Endothelial cell of umbilical vein (primary cell): ENCODE data around the gene KLHL30. TPM values are rescaled to one million over a fixed set of nuclear protein-coding genes. Genes with fewer than 3 reads are reported as not detected.

Experiments
- BruUV-seq: library from RNA; stranded (reverse); fragments of 400-500 nt; replicated peaks from 2 replicates; lab custom pipeline; 2021; lab: Mats Ljungman, UMichigan
- CTCF ChIA-PET: fragments of 300-600, 350-600 bp; sonication (Branson Sonifier 250); formaldehyde crosslinking; loops from one replicate; lab custom pipeline; 2021; ENCODE audit warnings: antibody characterized with exemption, inconsistent platforms; lab: Charles Lee
- POLR2A ChIA-PET: fragments of 300-600, 350-600 bp; sonication (Branson Sonifier 250); formaldehyde crosslinking; loops from one replicate; lab custom pipeline; 2021; ENCODE audit warnings: antibody characterized with exemption, inconsistent platforms; lab: Charles Lee
- DNase-seq: peaks from one replicate; pipeline ENCODE4 v3.0.0-alpha.2; 2011; ENCODE audit warnings: low read depth, low spot score
- FAIRE-seq: peaks from 2 replicates; lab custom pipeline; 2011; peaks lifted over from hg19 to GRCh38; lab: Jason Lieb, UNC
- H2AFZ ChIP-seq: 2 replicates; pipeline ENCODE4 v1.6.0; 2012; ENCODE audit warnings: low read depth, low read length, control low read depth, inconsistent platforms
- H3K27ac ChIP-seq: 2 replicates; pipeline ENCODE4 v1.5.1; 2011; ENCODE audit warnings: low read depth, mild to moderate bottlenecking, control low read depth, low read length, moderate library complexity; ENCODE audit not compliant: insufficient read depth
- H3K27me3 ChIP-seq, 2 experiments: 2 replicates each; pipeline versions ENCODE4 v1.6.0 to v1.6.1; 2011; ENCODE audit warnings: low read length in 2 of 2, mixed read lengths in 1 of 2; ENCODE audit not compliant: control insufficient read depth in 2 of 2, insufficient read depth in 2 of 2
- H3K36me3 ChIP-seq, 2 experiments: 2 replicates in 1 of 2; 3 replicates in 1 of 2; pipeline ENCODE4 v1.5.1; 2011; ENCODE audit warnings: low read length in 2 of 2, mild to moderate bottlenecking in 1 of 2, moderate library complexity in 1 of 2; ENCODE audit not compliant: control insufficient read depth in 2 of 2, insufficient read depth in 2 of 2; ENCODE audit errors: extremely low read depth in 1 of 2
- H3K4me1 ChIP-seq: 3 replicates; pipeline ENCODE4 v1.5.1; 2011; ENCODE audit warnings: mild to moderate bottlenecking, low read length; ENCODE audit not compliant: control insufficient read depth, insufficient read depth; ENCODE audit errors: extremely low read depth
- H3K4me2 ChIP-seq: 2 replicates; pipeline ENCODE4 v1.6.1; 2011; ENCODE audit warnings: low read length, control low read depth, mixed read lengths; ENCODE audit not compliant: insufficient read depth
- H3K4me3 ChIP-seq, 3 experiments: fragments of 200-600 bp in 1 of 3; sonication (generic), shearing (Covaris generic) in 1 of 3; replicated peaks in 1 of 3; 2 replicates each; pipeline ENCODE4 v1.5.1; 2011 to 2016; ENCODE audit warnings: control low read depth in 3 of 3, low read length in 3 of 3, mild to moderate bottlenecking in 2 of 3, inconsistent platforms in 1 of 3, low read depth in 1 of 3, moderate library complexity in 1 of 3; ENCODE audit not compliant: insufficient read depth in 1 of 3
- H3K79me2 ChIP-seq: 2 replicates; pipeline ENCODE4 v1.6.0; 2012; ENCODE audit warnings: low read length, inconsistent platforms; ENCODE audit not compliant: control insufficient read depth, insufficient read depth
- H3K9ac ChIP-seq: replicated peaks from 2 replicates; pipeline ENCODE3; 2011; ENCODE audit warnings: low read length, control low read depth; ENCODE audit not compliant: insufficient read depth; ENCODE audit errors: extremely low read depth
- H3K9me1 ChIP-seq: replicated peaks from 3 replicates; pipeline ENCODE4 v1.6.0; 2011; ENCODE audit warnings: mild to moderate bottlenecking, low read length; ENCODE audit not compliant: control insufficient read depth, insufficient read depth; ENCODE audit errors: extremely low read depth
- H3K9me3 ChIP-seq: replicated peaks from 2 replicates; pipeline ENCODE4 v1.5.1; 2012; ENCODE audit warnings: low read length, inconsistent platforms; ENCODE audit not compliant: control insufficient read depth, insufficient read depth
- H4K20me1 ChIP-seq: replicated peaks from 2 replicates; pipeline ENCODE3; 2011; ENCODE audit warnings: mild to moderate bottlenecking, low read length; ENCODE audit not compliant: control insufficient read depth, insufficient read depth; ENCODE audit errors: extremely low read depth
- EZH2 ChIP-seq: IDR thresholded peaks from 2 replicates; pipeline ENCODE4 v1.6.1; 2012; ENCODE audit warnings: borderline replicate concordance, low read depth, mild to moderate bottlenecking, moderate library complexity, low read length, inconsistent platforms; ENCODE audit not compliant: severe bottlenecking
- FOS ChIP-seq: IDR thresholded peaks from 2 replicates; pipeline ENCODE4 v1.6.1; 2011; ENCODE audit warnings: mild to moderate bottlenecking, low read length, moderate library complexity, borderline replicate concordance; ENCODE audit not compliant: insufficient read depth
- GATA2 ChIP-seq: IDR thresholded peaks from 2 replicates; pipeline ENCODE4 v1.7.0; 2011; ENCODE audit warnings: low read depth, mild to moderate bottlenecking, moderate library complexity, mixed read lengths, low read length; ENCODE audit not compliant: insufficient read length, insufficient read depth
- JUN ChIP-seq: IDR thresholded peaks from 2 replicates; pipeline ENCODE4 v1.6.1; 2011; ENCODE audit warnings: borderline replicate concordance, low read depth; ENCODE audit not compliant: insufficient read length, insufficient read depth
- MYC ChIP-seq: IDR thresholded peaks from one replicate; pipeline ENCODE4 v1.6.1; 2011; ENCODE audit warnings: mild to moderate bottlenecking, low read depth, low read length
- POLR2A ChIP-seq: IDR thresholded peaks from 2 replicates; pipeline ENCODE4 v1.6.1; 2012; ENCODE audit warnings: low read depth, mild to moderate bottlenecking, control low read depth, low read length
- POLR2AphosphoS5 ChIP-seq: IDR thresholded peaks from 2 replicates; pipeline ENCODE4 v1.6.1; 2012; ENCODE audit warnings: low read depth, mild to moderate bottlenecking, control low read depth, low read length, moderate library complexity; ENCODE audit not compliant: insufficient read depth
- dilution Hi-C: fragments of 300-500 bp; cut with MboI; formaldehyde crosslinking; loops from one replicate; pipeline ENCODE4 v1.15.0; 2019; ENCODE audit warnings: low sequenced_read_pairs; ENCODE audit not compliant: extremely low pct_ligation_motif_present
- intact Hi-C: fragments of 100-400 bp; cut with micrococcal nuclease; formaldehyde crosslinking; loops from one replicate; pipeline ENCODE4 v1.10.0; 2022
- polyA plus RNA-seq, 4 experiments: library from polyadenylated mRNA; depleted of rRNA in 3 of 4; stranded (reverse) in 3 of 4; unstranded in 1 of 4; fragments of >200 nt; gene quantifications; 2 replicates each; pipeline versions ENCODE4 v1.2.1 to v1.2.3, GENCODE V29; 2011 to 2012; ENCODE audit warnings: missing spikeins in 1 of 4
- total RNA-seq: library from RNA; stranded (reverse); gene quantifications from 2 replicates; pipeline ENCODE4 v1.2.3, GENCODE V29; 2021
- TF ChIP-seq, protein P1 (sequence below): IDR thresholded peaks from 2 replicates; pipeline ENCODE4 v1.6.1; 2011; ENCODE audit not compliant: insufficient read depth, insufficient read length
- TF ChIP-seq, protein P2 (sequence below), 2 donors: IDR thresholded peaks; 1 replicate in 1 of 2; 2 replicates in 1 of 2; pipeline ENCODE4 v1.5.1; 2011; ENCODE audit warnings: low read length in 2 of 2, mild to moderate bottlenecking in 2 of 2, moderate library complexity in 2 of 2, control low read depth in 1 of 2, inconsistent platforms in 1 of 2, low read depth in 1 of 2; ENCODE audit not compliant: insufficient read depth in 1 of 2; ENCODE audit errors: extremely low read depth in 1 of 2

Gene KLHL30
- total and polyA plus RNA-seq, 2 donors (not counting 3 experiments of a cell fraction or from before 2014, with no cell fraction given): not detected

DNA sequence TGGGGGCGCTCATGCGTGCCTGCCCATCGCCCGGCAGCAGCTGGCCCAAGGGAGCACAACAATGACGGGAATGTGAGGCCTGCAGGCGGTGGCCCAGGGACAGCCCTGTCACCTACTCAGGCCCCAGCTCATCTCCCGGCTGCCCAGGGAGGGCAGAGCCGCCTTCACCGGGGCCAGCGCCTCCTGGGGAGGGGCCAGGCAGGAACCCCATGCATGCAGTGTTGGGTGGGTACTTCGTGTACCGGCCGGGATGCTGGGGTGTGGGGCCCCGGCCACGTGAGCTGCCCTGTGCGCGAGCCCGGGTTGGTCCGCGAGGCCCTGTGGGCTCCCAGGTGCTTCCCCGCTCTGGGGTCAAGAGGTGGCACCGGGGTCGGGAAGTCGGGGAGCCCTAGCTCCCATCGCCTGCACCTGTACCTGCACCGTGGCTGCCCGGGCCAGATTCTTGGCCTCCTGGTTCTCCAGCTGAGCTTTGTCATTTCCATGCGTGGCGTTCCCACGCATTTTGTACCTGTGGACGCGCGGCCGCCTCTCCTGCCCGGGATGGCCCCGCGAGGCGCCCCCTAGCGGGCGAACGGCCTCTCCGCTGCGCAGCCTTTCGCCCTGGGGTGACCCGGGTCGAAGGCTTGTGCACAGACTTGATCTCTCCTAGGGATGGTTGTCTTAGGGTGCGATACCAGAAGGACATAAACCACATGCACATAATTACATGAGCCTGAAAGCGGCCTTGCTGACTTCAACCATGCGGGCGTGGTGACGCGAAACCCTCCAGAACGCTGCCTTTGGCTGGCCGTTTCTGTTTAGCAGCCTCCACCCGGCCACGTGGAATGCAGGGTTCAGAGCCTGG lies 950 bp downstream of the KLHL30 start:
- Histone ChIP-seq H3K4me1 (no peaks in the 10 kb centered on the region), H3K79me2 (no peaks in the 10 kb centered on the region), H3K9me3 (no peaks in the 10 kb centered on the region), H3K36me3 (no peaks in the 10 kb centered on the region), H3K4me2 (no peak overlapping the region), H2AFZ (no peak overlapping the region), H3K27me3 (no peaks in the 10 kb centered on the region), H3K9ac (no peak overlapping the region), H3K9me1 (no peaks in the 10 kb centered on the region), H3K27ac (no peak overlapping the region), H4K20me1 (no peaks in the 10 kb centered on the region), H3K4me3 (no peak overlapping the region)
- dilution Hi-C loops: no loop called here
- POLR2A ChIA-PET: no interaction called here
- CTCF ChIA-PET: interaction anchor here (1.1 kb wide), 1 partner anchor 281 kb away, joined by 3 read pairs; no protein-coding TSS in a partner anchor
- TF ChIP-seq, protein P1, sequence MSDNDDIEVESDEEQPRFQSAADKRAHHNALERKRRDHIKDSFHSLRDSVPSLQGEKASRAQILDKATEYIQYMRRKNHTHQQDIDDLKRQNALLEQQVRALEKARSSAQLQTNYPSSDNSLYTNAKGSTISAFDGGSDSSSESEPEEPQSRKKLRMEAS: no peak
- TF ChIP-seq, protein P2, sequence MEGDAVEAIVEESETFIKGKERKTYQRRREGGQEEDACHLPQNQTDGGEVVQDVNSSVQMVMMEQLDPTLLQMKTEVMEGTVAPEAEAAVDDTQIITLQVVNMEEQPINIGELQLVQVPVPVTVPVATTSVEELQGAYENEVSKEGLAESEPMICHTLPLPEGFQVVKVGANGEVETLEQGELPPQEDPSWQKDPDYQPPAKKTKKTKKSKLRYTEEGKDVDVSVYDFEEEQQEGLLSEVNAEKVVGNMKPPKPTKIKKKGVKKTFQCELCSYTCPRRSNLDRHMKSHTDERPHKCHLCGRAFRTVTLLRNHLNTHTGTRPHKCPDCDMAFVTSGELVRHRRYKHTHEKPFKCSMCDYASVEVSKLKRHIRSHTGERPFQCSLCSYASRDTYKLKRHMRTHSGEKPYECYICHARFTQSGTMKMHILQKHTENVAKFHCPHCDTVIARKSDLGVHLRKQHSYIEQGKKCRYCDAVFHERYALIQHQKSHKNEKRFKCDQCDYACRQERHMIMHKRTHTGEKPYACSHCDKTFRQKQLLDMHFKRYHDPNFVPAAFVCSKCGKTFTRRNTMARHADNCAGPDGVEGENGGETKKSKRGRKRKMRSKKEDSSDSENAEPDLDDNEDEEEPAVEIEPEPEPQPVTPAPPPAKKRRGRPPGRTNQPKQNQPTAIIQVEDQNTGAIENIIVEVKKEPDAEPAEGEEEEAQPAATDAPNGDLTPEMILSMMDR (IDR thresholded peaks at IDR 0.05; ENCODE audit: extremely low read depth in 1 of 2, insufficient read depth in 1 of 2, low read depth in 1 of 2, low read length in 2 of 2): peak; percentile 64 to 67
- FAIRE-seq (no peak), DNase-seq (no peak)
- BruUV-seq: no TSS peak
- intact Hi-C loops: loop anchor here (1.0 kb wide), 1 partner anchor 216 kb away; no protein-coding TSS in a partner anchor

DNA sequence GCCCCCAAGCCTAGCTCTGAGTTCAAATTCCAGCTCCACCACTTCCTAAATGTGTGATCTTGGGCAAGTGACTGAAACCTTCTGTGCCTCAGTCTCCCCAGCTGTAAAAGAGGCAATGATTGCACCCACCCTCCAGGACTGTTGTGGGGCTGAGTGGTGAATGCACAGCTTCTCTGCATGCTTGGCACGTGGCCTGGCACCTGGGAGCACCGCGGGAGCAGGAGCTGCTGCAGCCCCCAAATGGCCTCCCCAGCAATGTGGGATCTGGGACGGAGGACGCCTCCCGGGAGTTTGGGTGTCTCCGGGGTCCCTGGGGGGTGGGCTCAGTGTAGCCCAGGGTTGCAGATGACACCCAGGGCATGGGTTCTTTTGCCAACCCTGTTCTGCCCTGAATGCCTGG lies 1.6 kb downstream of the KLHL30 start:
- ChIA-PET CTCF (interaction anchor here (0.6 to 0.7 kb wide), 2 partner anchors 282 to 304 kb away, joined by 3 to 4 read pairs; no protein-coding TSS in a partner anchor), POLR2A (no interaction called here)
- Histone ChIP-seq H2AFZ (no peak overlapping the region), H3K79me2 (no peaks in the 10 kb centered on the region), H3K4me2 (no peak overlapping the region), H3K9me3 (no peaks in the 10 kb centered on the region), H3K27me3 (no peaks in the 10 kb centered on the region), H3K27ac (no peak overlapping the region), H3K4me3 (no peak overlapping the region), H3K36me3 (no peaks in the 10 kb centered on the region), H3K9me1 (no peaks in the 10 kb centered on the region), H3K9ac (no peak overlapping the region), H3K4me1 (no peaks in the 10 kb centered on the region), H4K20me1 (no peaks in the 10 kb centered on the region)
- intact Hi-C loops: no loop called here
- BruUV-seq: no TSS peak
- FAIRE-seq (no peak), DNase-seq (no peak)
- TF ChIP-seq, protein P1: no peak
- TF ChIP-seq, protein P2 (IDR thresholded peaks at IDR 0.05; ENCODE audit: extremely low read depth in 1 of 2, insufficient read depth in 1 of 2, low read depth in 1 of 2, low read length in 2 of 2): no peak
- TF ChIP-seq POLR2A (no peak), MYC (no peak), JUN (no peak), POLR2AphosphoS5 (no peak), FOS (no peak), GATA2 (no peak), EZH2 (no peak)
- dilution Hi-C loops: no loop called here
